ENCODE results near the gene SLC26A1.

DNA sequence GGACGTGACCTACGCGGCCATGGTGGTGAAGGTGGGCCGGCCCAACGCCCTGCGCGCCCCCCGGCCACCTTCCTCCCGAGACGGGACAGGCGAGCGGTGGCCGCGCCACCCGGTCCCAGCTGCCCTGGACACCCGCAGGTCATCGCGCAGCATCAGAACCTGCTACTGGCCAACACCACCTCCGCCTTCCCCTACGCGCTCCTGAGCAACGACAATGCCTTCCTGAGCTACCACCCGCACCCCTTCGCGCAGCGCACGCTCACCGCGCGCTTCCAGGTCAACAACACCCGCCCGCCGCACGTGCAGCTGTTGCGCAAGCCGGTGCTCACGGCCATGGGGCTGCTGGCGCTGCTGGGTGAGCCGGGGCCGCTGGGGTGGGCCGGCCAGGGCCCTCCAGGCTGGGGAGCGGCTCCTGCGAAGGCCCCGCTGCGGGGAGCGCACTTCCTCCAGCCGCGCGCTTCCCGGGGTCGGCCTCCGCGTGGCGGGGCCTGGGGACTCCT lies 9.0 kb upstream of the SLC26A1 start:
- TF ChIP-seq, protein P1, sequence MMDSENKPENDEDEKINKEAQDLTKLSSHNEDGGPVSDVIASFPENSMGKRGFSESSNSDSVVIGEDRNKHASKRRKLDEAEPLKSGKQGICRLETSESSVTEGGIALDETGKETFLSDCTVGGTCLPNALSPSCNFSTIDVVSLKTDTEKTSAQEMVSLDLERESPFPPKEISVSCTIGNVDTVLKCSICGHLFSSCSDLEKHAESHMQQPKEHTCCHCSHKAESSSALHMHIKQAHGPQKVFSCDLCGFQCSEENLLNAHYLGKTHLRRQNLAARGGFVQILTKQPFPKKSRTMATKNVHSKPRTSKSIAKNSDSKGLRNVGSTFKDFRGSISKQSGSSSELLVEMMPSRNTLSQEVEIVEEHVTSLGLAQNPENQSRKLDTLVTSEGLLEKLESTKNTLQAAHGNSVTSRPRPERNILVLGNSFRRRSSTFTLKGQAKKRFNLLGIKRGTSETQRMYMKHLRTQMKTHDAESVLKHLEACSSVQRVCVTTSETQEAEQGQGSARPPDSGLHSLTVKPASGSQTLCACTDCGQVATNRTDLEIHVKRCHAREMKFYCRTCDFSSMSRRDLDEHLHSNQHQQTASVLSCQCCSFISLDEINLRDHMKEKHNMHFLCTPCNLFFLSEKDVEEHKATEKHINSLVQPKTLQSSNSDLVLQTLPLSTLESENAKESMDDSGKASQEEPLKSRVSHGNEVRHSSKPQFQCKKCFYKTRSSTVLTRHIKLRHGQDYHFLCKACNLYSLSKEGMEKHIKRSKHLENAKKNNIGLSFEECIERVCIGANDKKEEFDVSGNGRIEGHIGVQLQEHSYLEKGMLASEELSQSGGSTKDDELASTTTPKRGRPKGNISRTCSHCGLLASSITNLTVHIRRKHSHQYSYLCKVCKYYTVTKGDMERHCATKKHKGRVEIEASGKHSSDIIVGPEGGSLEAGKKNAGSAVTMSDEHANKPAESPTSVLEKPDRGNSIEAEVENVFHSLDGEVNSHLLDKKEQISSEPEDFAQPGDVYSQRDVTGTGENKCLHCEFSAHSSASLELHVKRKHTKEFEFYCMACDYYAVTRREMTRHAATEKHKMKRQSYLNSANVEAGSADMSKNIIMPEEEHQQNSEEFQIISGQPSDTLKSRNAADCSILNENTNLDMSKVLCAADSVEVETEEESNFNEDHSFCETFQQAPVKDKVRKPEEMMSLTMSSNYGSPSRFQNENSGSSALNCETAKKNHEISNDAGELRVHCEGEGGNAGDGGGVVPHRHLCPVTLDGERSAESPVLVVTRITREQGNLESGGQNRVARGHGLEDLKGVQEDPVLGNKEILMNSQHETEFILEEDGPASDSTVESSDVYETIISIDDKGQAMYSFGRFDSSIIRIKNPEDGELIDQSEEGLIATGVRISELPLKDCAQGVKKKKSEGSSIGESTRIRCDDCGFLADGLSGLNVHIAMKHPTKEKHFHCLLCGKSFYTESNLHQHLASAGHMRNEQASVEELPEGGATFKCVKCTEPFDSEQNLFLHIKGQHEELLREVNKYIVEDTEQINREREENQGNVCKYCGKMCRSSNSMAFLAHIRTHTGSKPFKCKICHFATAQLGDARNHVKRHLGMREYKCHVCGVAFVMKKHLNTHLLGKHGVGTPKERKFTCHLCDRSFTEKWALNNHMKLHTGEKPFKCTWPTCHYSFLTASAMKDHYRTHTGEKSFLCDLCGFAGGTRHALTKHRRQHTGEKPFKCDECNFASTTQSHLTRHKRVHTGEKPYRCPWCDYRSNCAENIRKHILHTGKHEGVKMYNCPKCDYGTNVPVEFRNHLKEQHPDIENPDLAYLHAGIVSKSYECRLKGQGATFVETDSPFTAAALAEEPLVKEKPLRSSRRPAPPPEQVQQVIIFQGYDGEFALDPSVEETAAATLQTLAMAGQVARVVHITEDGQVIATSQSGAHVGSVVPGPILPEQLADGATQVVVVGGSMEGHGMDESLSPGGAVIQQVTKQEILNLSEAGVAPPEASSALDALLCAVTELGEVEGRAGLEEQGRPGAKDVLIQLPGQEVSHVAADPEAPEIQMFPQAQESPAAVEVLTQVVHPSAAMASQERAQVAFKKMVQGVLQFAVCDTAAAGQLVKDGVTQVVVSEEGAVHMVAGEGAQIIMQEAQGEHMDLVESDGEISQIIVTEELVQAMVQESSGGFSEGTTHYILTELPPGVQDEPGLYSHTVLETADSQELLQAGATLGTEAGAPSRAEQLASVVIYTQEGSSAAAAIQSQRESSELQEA (CRISPR knock-in tag; IDR thresholded peaks at IDR 0.05; ENCODE audit: not compliant biosample characterization): no peak
- no peak for TF ChIP-seq CTCF (CRISPR knock-in tag; IDR thresholded peaks at IDR 0.05)
- TF ChIP-seq USF2 (IDR thresholded peaks at IDR 0.05; ENCODE audit: low read depth, low read length): no peak
- TF ChIP-seq USF2 (CRISPR knock-in tag; IDR thresholded peaks at IDR 0.05; ENCODE audit: borderline replicate concordance): no peak
- TF ChIP-seq FOSL2 (CRISPR knock-in tag; IDR thresholded peaks at IDR 0.05): no peak

Data from HepG2 (cell line).